OCI-LY7 (cell line): Measurements from ENCODE around the gene ZNF407. TPM values are rescaled to one million over a fixed set of nuclear protein-coding genes. Genes with fewer than 3 reads are reported as not detected.

Source experiments
- BruUV-seq: library from RNA; stranded (reverse); fragments of 400-500 nt; replicated peaks from 2 replicates; lab custom pipeline; 2021; lab: Mats Ljungman, UMichigan
- CTCF ChIA-PET: fragments of 300-600 bp; sonication (Branson Sonifier 250); formaldehyde crosslinking; loops from one replicate; lab custom pipeline; 2022; ENCODE audit warnings: antibody characterized with exemption; ENCODE audit not compliant: unreplicated experiment; lab: Charles Lee
- POLR2A ChIA-PET: fragments of 300-600 bp; sonication (Branson Sonifier 250); formaldehyde crosslinking; loops from one replicate; lab custom pipeline; 2022; ENCODE audit warnings: antibody characterized with exemption; lab: Charles Lee
- DNase-seq: peaks from one replicate; pipeline ENCODE4 v3.0.0-alpha.2; 2015; ENCODE audit warnings: low spot score
- H2AFZ ChIP-seq: fragments of 200-600 bp; sonication (generic), shearing (Covaris generic); 2 replicates; pipeline ENCODE4 v1.6.1; 2014; ENCODE audit warnings: mild to moderate bottlenecking, antibody characterized with exemption, low read length, moderate library complexity
- H3K27ac ChIP-seq: fragments of 200-600 bp; sonication (generic); 2 replicates; pipeline ENCODE4 v1.5.1; 2014; ENCODE audit warnings: mixed run types, low read depth, mild to moderate bottlenecking, moderate library complexity, low read length, inconsistent platforms; ENCODE audit not compliant: poor library complexity, severe bottlenecking
- H3K36me3 ChIP-seq: fragments of 200-600 bp; sonication (generic); 2 replicates; pipeline ENCODE4 v1.6.1; 2014; ENCODE audit warnings: mild to moderate bottlenecking, antibody characterized with exemption, low read length, moderate library complexity, mixed read lengths; ENCODE audit not compliant: insufficient read depth
- H3K4me1 ChIP-seq: fragments of 200-600 bp; sonication (generic); 2 replicates; pipeline ENCODE4 v1.5.1; 2014; ENCODE audit warnings: mild to moderate bottlenecking, low read length; ENCODE audit not compliant: insufficient read depth, poor library complexity, severe bottlenecking
- H3K4me2 ChIP-seq: fragments of 200-600 bp; sonication (generic); 2 replicates; pipeline ENCODE4 v1.6.1; 2014; ENCODE audit warnings: mild to moderate bottlenecking, low read length
- H3K4me3 ChIP-seq: fragments of 200-600 bp; sonication (generic); 2 replicates; pipeline ENCODE4 v1.5.1; 2014; ENCODE audit warnings: mild to moderate bottlenecking, low read depth, low read length; ENCODE audit not compliant: poor library complexity, severe bottlenecking
- H3K79me2 ChIP-seq: fragments of 200-600 bp; sonication (generic); 2 replicates; pipeline ENCODE4 v1.6.1; 2016; ENCODE audit warnings: low read depth, mild to moderate bottlenecking, low read length, moderate library complexity, mixed read lengths; ENCODE audit not compliant: insufficient read depth
- H3K9me2 ChIP-seq: fragments of 200-600 bp; sonication (generic); 2 replicates; pipeline ENCODE4 v1.6.1; 2016; ENCODE audit warnings: mild to moderate bottlenecking, low read length, mixed read lengths; ENCODE audit not compliant: insufficient read depth
- H3K9me3 ChIP-seq: fragments of 200-600 bp; sonication (generic); 2 replicates; pipeline ENCODE4 v1.6.1; 2014; ENCODE audit warnings: mild to moderate bottlenecking, mixed run types, low read length, mixed read lengths
- H4K20me1 ChIP-seq: fragments of 200-600 bp; sonication (generic); 2 replicates; pipeline ENCODE4 v1.6.1; 2014; ENCODE audit warnings: mild to moderate bottlenecking, antibody characterized with exemption, low read length, moderate library complexity, mixed read lengths; ENCODE audit not compliant: insufficient read depth
- EZH2phosphoT487 ChIP-seq: fragments of 200-600 bp; sonication (generic); IDR thresholded peaks from 2 replicates; pipeline ENCODE4 v1.6.1; 2018; ENCODE audit warnings: low read depth, borderline replicate concordance, mild to moderate bottlenecking, mixed run types, antibody characterized with exemption, low read length, moderate library complexity, mixed read lengths
- intact Hi-C: fragments of 100-400 bp; cut with micrococcal nuclease; formaldehyde crosslinking; loops from one replicate; pipeline ENCODE4 v1.10.0; 2022; ENCODE audit not compliant: unreplicated experiment
- total RNA-seq, 2 experiments: library from RNA; depleted of rRNA in 1 of 2; stranded (reverse); fragments of >200 nt in 1 of 2; shearing (Covaris generic) in 1 of 2; gene quantifications; 2 replicates each; pipeline ENCODE4 v1.2.3, GENCODE V29; 2014 to 2022
- TF ChIP-seq, protein P1 (sequence below): fragments of 200-600 bp; sonication (generic); conservative IDR thresholded peaks from 2 replicates; pipeline ENCODE4 v1.5.1; 2014; ENCODE audit warnings: mild to moderate bottlenecking, antibody characterized with exemption, low read length, moderate library complexity, mixed read lengths

Gene ZNF407
- total RNA-seq, 2 experiments from 2014 or later: 8.9 to 11.9 TPM

DNA sequence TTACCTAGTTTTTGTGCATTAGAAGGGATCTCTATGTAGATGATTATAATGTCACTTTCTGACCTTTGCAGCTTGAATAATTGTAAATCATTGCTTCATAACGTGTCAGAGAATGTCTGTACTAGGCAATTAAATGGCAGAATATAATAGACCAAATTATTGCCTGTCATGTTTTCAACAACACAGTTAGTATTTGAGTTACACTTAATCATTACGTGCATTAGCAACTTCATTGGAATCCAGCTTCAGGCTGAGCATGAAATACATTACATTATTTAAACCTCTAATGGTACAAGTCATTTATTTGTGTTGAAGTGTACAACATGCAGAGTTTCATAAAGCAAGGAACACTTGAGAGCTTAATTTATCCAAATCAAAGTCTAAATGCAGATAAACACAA, 48.0 kb downstream of the ZNF407 start:
- Histone ChIP-seq H3K79me2 (no peaks in the 10 kb centered on the region), H2AFZ (no peak overlapping the region), H3K9me3 (no peaks in the 10 kb centered on the region), H3K4me2 (no peak overlapping the region), H3K27ac (no peak overlapping the region), H3K36me3 (no peaks in the 10 kb centered on the region), H4K20me1 (no peaks in the 10 kb centered on the region), H3K9me2 (no peaks in the 10 kb centered on the region), H3K4me1 (no peaks in the 10 kb centered on the region), H3K4me3 (no peak overlapping the region)
- BruUV-seq: no TSS peak
- TF ChIP-seq, protein P1, sequence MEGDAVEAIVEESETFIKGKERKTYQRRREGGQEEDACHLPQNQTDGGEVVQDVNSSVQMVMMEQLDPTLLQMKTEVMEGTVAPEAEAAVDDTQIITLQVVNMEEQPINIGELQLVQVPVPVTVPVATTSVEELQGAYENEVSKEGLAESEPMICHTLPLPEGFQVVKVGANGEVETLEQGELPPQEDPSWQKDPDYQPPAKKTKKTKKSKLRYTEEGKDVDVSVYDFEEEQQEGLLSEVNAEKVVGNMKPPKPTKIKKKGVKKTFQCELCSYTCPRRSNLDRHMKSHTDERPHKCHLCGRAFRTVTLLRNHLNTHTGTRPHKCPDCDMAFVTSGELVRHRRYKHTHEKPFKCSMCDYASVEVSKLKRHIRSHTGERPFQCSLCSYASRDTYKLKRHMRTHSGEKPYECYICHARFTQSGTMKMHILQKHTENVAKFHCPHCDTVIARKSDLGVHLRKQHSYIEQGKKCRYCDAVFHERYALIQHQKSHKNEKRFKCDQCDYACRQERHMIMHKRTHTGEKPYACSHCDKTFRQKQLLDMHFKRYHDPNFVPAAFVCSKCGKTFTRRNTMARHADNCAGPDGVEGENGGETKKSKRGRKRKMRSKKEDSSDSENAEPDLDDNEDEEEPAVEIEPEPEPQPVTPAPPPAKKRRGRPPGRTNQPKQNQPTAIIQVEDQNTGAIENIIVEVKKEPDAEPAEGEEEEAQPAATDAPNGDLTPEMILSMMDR: no peak
- TF ChIP-seq EZH2phosphoT487: no peak
- ChIA-PET POLR2A (no interaction called here), CTCF (no interaction called here)
- DNase-seq: no peak
- intact Hi-C loops: no loop called here

DNA sequence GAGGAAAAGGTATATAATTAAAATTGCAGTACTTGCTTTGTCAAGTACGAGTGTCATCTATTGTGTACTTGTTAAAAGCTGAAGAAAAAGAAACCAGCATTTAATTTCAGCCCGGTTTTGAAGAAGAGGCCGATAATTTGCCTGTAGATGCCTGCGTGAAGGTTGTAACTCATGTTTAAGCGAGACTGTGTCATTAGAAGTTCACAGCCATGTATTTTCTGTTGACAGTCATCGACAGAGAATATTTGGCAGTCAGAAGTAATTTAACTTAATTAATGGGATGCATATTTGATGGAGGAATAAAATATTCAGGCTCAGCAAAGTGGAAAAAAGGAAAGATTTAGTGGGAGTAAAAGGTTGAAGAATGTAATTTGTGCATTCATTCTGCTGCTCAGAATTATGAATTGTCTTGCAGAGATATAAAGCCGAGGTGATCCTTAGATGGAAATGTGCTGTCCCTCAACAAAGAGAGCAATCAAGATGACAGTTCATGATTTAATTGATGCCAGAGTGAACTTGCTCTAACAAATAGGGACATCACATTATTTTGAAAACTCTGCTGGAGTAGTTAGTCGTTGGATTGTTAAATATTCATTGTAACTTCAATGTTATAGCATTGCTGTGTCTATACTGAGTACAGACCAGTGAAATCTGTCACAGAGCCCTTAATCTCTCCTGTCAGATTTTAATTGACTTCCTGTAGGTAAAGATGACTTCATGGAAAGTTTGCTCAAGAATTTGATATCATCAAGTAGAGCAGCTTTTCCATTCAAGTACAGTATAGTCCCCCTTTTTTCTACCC, 53.9 kb downstream of the ZNF407 start:
- H3K4me2 ChIP-seq: no peak overlapping the region
- TF ChIP-seq EZH2phosphoT487: no peak
- no TSS peak for BruUV-seq
- POLR2A ChIA-PET: no interaction called here
- no peaks in the 10 kb centered on the region for H3K4me1 ChIP-seq
- no peaks in the 10 kb centered on the region for H3K36me3 ChIP-seq
- no peak overlapping the region for H2AFZ ChIP-seq
- no peak overlapping the region for H3K27ac ChIP-seq
- DNase-seq: no peak
- no peak overlapping the region for H3K4me3 ChIP-seq
- H3K9me3 ChIP-seq: no peaks in the 10 kb centered on the region
- intact Hi-C loops: loop anchor here (5.0 to 10.0 kb wide), 2 partner anchors 313 to 826 kb away; no protein-coding TSS in a partner anchor
- CTCF ChIA-PET: no interaction called here
- H3K9me2 ChIP-seq: no peaks in the 10 kb centered on the region
- no peaks in the 10 kb centered on the region for H3K79me2 ChIP-seq
- H4K20me1 ChIP-seq: no peaks in the 10 kb centered on the region

DNA sequence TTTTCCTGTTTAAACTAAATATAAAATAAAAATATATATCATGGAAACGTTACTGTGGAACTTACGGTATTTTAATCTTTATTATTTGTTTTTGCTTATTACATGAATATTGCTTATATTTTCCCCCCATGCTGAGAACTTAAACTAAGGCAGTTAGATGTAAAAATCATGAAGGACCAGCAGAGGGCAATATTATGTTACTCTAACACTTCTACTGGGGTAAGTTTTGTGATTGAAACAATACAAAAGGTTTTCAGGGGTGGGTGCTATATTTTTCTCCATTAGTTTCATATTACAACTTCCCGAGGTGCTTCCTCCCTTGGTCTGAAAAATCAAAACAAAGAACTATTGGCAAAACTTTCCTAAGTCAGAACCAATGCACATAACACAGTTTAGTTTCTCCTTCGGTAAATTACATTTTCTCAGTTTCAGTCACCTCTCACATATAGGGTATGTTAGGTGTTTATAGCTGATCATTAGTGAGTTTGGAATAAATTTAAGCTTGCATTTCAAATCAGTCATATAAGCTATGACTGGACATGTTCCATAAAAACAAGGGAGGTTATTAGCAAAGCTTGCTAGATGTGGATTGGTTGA, 54.8 kb downstream of the ZNF407 start:
- no peaks in the 10 kb centered on the region for H3K4me1 ChIP-seq
- H3K27ac ChIP-seq: no peak overlapping the region
- peak; percentile 43 for DNase-seq
- H3K9me3 ChIP-seq: no peaks in the 10 kb centered on the region
- POLR2A ChIA-PET: interaction anchor here (0.6 kb wide), 1 partner anchor 196 kb away, joined by 3 read pairs; no protein-coding TSS in a partner anchor
- H4K20me1 ChIP-seq: no peaks in the 10 kb centered on the region
- H3K36me3 ChIP-seq: no peaks in the 10 kb centered on the region
- H3K9me2 ChIP-seq: no peaks in the 10 kb centered on the region
- no peak overlapping the region for H3K4me2 ChIP-seq
- CTCF ChIA-PET: no interaction called here
- no peak overlapping the region for H2AFZ ChIP-seq
- no peak for TF ChIP-seq EZH2phosphoT487
- TF ChIP-seq, protein P1: peak; percentile 74
- BruUV-seq: no TSS peak
- H3K79me2 ChIP-seq: no peaks in the 10 kb centered on the region
- intact Hi-C loops: loop anchor here (5.0 to 10.0 kb wide), 2 partner anchors 312 to 825 kb away; no protein-coding TSS in a partner anchor
- no peak overlapping the region for H3K4me3 ChIP-seq
